CD14-positive monocyte (primary cell): ENCODE data around the gene PREP. TPM values are rescaled to one million over a fixed set of nuclear protein-coding genes. Genes with fewer than 3 reads are reported as not detected.

ENCODE experiments used
- DNase-seq, 3 donors: peaks; one replicate each; pipeline ENCODE4 v3.0.0-alpha.2; 2011 to 2022
- H2AFZ ChIP-seq: 2 replicates; pipeline ENCODE4 v1.6.0; 2012; ENCODE audit warnings: mild to moderate bottlenecking, low read depth, low read length, inconsistent platforms; ENCODE audit not compliant: insufficient read depth, poor library complexity, severe bottlenecking
- H3K27ac ChIP-seq, 2 donors: 1 replicate in 1 of 2; 2 replicates in 1 of 2; pipeline ENCODE4 v1.5.1; 2012 to 2013; ENCODE audit warnings: low read length in 2 of 2, control low read depth in 1 of 2, inconsistent platforms in 1 of 2, low read depth in 1 of 2, mild to moderate bottlenecking in 1 of 2
- H3K27me3 ChIP-seq, 2 donors: one replicate each; pipeline versions ENCODE4 v1.6.0 to v1.6.1; 2011 to 2013; ENCODE audit warnings: low read length in 2 of 2; ENCODE audit not compliant: control insufficient read depth in 2 of 2, insufficient read depth in 2 of 2
- H3K36me3 ChIP-seq, 2 donors: replicated peaks in 1 of 2; 1 replicate in 1 of 2; 2 replicates in 1 of 2; pipeline versions ENCODE4 v1.5.1 to v1.6.1; 2012 to 2013; ENCODE audit warnings: low read length in 2 of 2, control low read depth in 1 of 2, inconsistent platforms in 1 of 2, mild to moderate bottlenecking in 1 of 2; ENCODE audit not compliant: insufficient read depth in 2 of 2, control insufficient read depth in 1 of 2
- H3K4me1 ChIP-seq, 2 donors: 1 replicate in 1 of 2; 2 replicates in 1 of 2; pipeline versions ENCODE4 v1.5.1 to v1.6.1; 2012 to 2013; ENCODE audit warnings: low read length in 2 of 2, control low read depth in 1 of 2, inconsistent platforms in 1 of 2, mild to moderate bottlenecking in 1 of 2, moderate library complexity in 1 of 2; ENCODE audit not compliant: insufficient read depth in 2 of 2, control insufficient read depth in 1 of 2
- H3K4me2 ChIP-seq: replicated peaks from 2 replicates; pipeline ENCODE3; 2012; ENCODE audit warnings: low read length, moderate library complexity, mild to moderate bottlenecking; ENCODE audit not compliant: poor library complexity, severe bottlenecking; ENCODE audit errors: extremely low read depth
- H3K4me3 ChIP-seq, 3 experiments: fragments of 200-600 bp in 1 of 3; sonication (generic) in 1 of 3; replicated peaks in 1 of 3; 1 replicate in 2 of 3; 2 replicates in 1 of 3; pipeline ENCODE4 v1.5.1; 2011 to 2013; ENCODE audit warnings: low read length in 3 of 3, mild to moderate bottlenecking in 3 of 3, control low read depth in 2 of 3, low read depth in 2 of 3, inconsistent platforms in 1 of 3, moderate library complexity in 1 of 3
- H3K79me2 ChIP-seq: 2 replicates; pipeline ENCODE4 v1.6.0; 2012; ENCODE audit warnings: mild to moderate bottlenecking, control low read depth, inconsistent platforms, low read length, moderate library complexity; ENCODE audit not compliant: insufficient read depth
- H3K9ac ChIP-seq: 2 replicates; pipeline ENCODE4 v1.6.0; 2017; ENCODE audit warnings: low read length, mild to moderate bottlenecking; ENCODE audit not compliant: insufficient read depth, poor library complexity, severe bottlenecking
- H3K9me3 ChIP-seq, 2 donors: replicated peaks in 1 of 2; 1 replicate in 1 of 2; 2 replicates in 1 of 2; pipeline versions ENCODE4 v1.5.1 to v1.6.1; 2012 to 2013; ENCODE audit warnings: low read length in 2 of 2, control low read depth in 1 of 2; ENCODE audit not compliant: control insufficient read depth in 1 of 2, insufficient read depth in 1 of 2
- H4K20me1 ChIP-seq: 2 replicates; pipeline ENCODE4 v1.6.0; 2012; ENCODE audit warnings: mild to moderate bottlenecking, low read length, control low read depth, moderate library complexity; ENCODE audit not compliant: insufficient read depth
- H3K27ac Mint-ChIP-seq, 7 donors: one replicate each; pipeline ENCODE4 v1.8.0; 2020; ENCODE audit warnings: mild to moderate bottlenecking in 7 of 7, mixed read lengths in 7 of 7, moderate library complexity in 6 of 7, inconsistent platforms in 2 of 7
- H3K27me3 Mint-ChIP-seq, 3 donors: one replicate each; pipeline ENCODE4 v1.8.0; 2021 to 2022; ENCODE audit warnings: low read depth in 3 of 3, mild to moderate bottlenecking in 3 of 3, mixed read lengths in 3 of 3, moderate library complexity in 3 of 3, inconsistent platforms in 1 of 3
- H3K36me3 Mint-ChIP-seq, 2 donors: one replicate each; pipeline ENCODE4 v1.8.0; 2020; ENCODE audit warnings: mixed read lengths in 2 of 2, inconsistent platforms in 1 of 2, mild to moderate bottlenecking in 1 of 2
- H3K4me1 Mint-ChIP-seq: one replicate; pipeline ENCODE4 v1.8.0; 2020; ENCODE audit warnings: mild to moderate bottlenecking, mixed read lengths
- H3K4me3 Mint-ChIP-seq, 2 donors: one replicate each; pipeline ENCODE4 v1.8.0; 2020; ENCODE audit warnings: mild to moderate bottlenecking in 2 of 2, mixed read lengths in 2 of 2, moderate library complexity in 1 of 2
- H3K9me3 Mint-ChIP-seq, 7 donors: one replicate each; pipeline ENCODE4 v1.8.0; 2020 to 2022; ENCODE audit warnings: mixed read lengths in 7 of 7, mild to moderate bottlenecking in 6 of 7, moderate library complexity in 6 of 7, inconsistent platforms in 2 of 7
- CTCF ChIP-seq: fragments of 200-600 bp; IDR thresholded peaks from one replicate; pipeline ENCODE4 v1.8.0; 2022; ENCODE audit warnings: antibody characterized with exemption, mild to moderate bottlenecking
- WGBS: methylation state at CpG from one replicate; pipeline ENCODE4 v1.1.5; 2013; ENCODE audit warnings: missing lambda C conversion rate; ENCODE audit not compliant: insufficient coverage; 5-methylcytosine and 5-hydroxymethylcytosine counted together
- intact Hi-C, 2 donors: fragments of 100-400 bp; cut with micrococcal nuclease; formaldehyde crosslinking; loops; one replicate each; pipeline versions ENCODE4 v1.15.0 to v1.15.1; 2023
- polyA plus RNA-seq, 3 donors: library from polyadenylated mRNA; depleted of rRNA in 1 of 3; unstranded in 2 of 3; stranded (reverse) in 1 of 3; fragments of 300-500 nt in 2 of 3; fragments of >200 nt in 1 of 3; fragmentation: Illumina TruSeq in 2 of 3; gene quantifications; 1 replicate in 2 of 3; 2 replicates in 1 of 3; pipeline ENCODE4 v1.2.3, GENCODE V29; 2012 to 2021

Gene PREP
- polyA plus RNA-seq, 3 donors: 21.4 to 40.8 (median 30.7) TPM

GRCh38 chr6:105304366-105304765 is 98.5 kb downstream of the PREP start:
- intact Hi-C loops: no loop called here
- peaks cover 0 to 2% (median 2%) of the 10 kb centered on the region in 7 donors for H3K9me3 Mint-ChIP-seq
- no peaks in the 10 kb centered on the region for H3K27me3 Mint-ChIP-seq
- H3K27ac Mint-ChIP-seq: no peak overlapping the region
- H3K4me2 ChIP-seq: no peak overlapping the region
- no peak overlapping the region for H2AFZ ChIP-seq
- H3K36me3 Mint-ChIP-seq: peaks cover 47 to 50% of the 10 kb centered on the region in 2 donors
- no peak overlapping the region for H3K4me3 ChIP-seq
- no peak for DNase-seq
- no peaks in the 10 kb centered on the region for H3K9me3 ChIP-seq
- no peaks in the 10 kb centered on the region for H3K27me3 ChIP-seq
- 100% methylated on average over 3 of the region's 3 CpGs for WGBS
- no peaks in the 10 kb centered on the region for H3K79me2 ChIP-seq
- H3K4me1 Mint-ChIP-seq: no peaks in the 10 kb centered on the region
- H3K4me3 Mint-ChIP-seq: no peak overlapping the region
- H4K20me1 ChIP-seq: no peaks in the 10 kb centered on the region
- peaks cover 28 to 73% of the 10 kb centered on the region in 2 donors for H3K36me3 ChIP-seq
- no peak for TF ChIP-seq CTCF
- H3K27ac ChIP-seq: no peak overlapping the region
- no peaks in the 10 kb centered on the region for H3K4me1 ChIP-seq
- no peak overlapping the region for H3K9ac ChIP-seq

- intact Hi-C loops: no loop called here
- Mint-ChIP-seq H3K9me3 (peaks cover 0 to 2% (median 2%) of the 10 kb centered on the region in 7 donors), H3K27ac (no peak overlapping the region), H3K4me1 (no peaks in the 10 kb centered on the region), H3K4me3 (no peak overlapping the region), H3K27me3 (no peaks in the 10 kb centered on the region), H3K36me3 (peaks cover 49 to 51% of the 10 kb centered on the region in 2 donors)
- Histone ChIP-seq H3K4me1 (no peaks in the 10 kb centered on the region), H3K27me3 (no peaks in the 10 kb centered on the region), H3K9ac (no peak overlapping the region), H2AFZ (no peak overlapping the region), H3K36me3 (peaks cover 30 to 72% of the 10 kb centered on the region in 2 donors), H3K79me2 (no peaks in the 10 kb centered on the region), H3K27ac (no peak overlapping the region), H3K4me2 (no peak overlapping the region), H3K9me3 (no peaks in the 10 kb centered on the region), H4K20me1 (no peaks in the 10 kb centered on the region), H3K4me3 (no peak overlapping the region)
- no peak for DNase-seq
- TF ChIP-seq CTCF: no peak
- 97% methylated on average over 16 of the region's 16 CpGs for WGBS
These were observed 100.2 kb downstream of the PREP start for GRCh38 chr6:105302617-105303128.
